OCI-LY7 (cell line): ENCODE measurements around the gene RASAL2. TPM values are rescaled to one million over a fixed set of nuclear protein-coding genes. Genes with fewer than 3 reads are reported as not detected.

ENCODE experiments used
- BruUV-seq: library from RNA; stranded (reverse); fragments of 400-500 nt; replicated peaks from 2 replicates; lab custom pipeline; 2021; lab: Mats Ljungman, UMichigan
- CTCF ChIA-PET: fragments of 300-600 bp; sonication (Branson Sonifier 250); formaldehyde crosslinking; loops from one replicate; lab custom pipeline; 2022; ENCODE audit warnings: antibody characterized with exemption; ENCODE audit not compliant: unreplicated experiment; lab: Charles Lee
- POLR2A ChIA-PET: fragments of 300-600 bp; sonication (Branson Sonifier 250); formaldehyde crosslinking; loops from one replicate; lab custom pipeline; 2022; ENCODE audit warnings: antibody characterized with exemption; lab: Charles Lee
- DNase-seq: peaks from one replicate; pipeline ENCODE4 v3.0.0-alpha.2; 2015; ENCODE audit warnings: low spot score
- H2AFZ ChIP-seq: fragments of 200-600 bp; sonication (generic), shearing (Covaris generic); 2 replicates; pipeline ENCODE4 v1.6.1; 2014; ENCODE audit warnings: mild to moderate bottlenecking, antibody characterized with exemption, low read length, moderate library complexity
- H3K27ac ChIP-seq: fragments of 200-600 bp; sonication (generic); 2 replicates; pipeline ENCODE4 v1.5.1; 2014; ENCODE audit warnings: mixed run types, low read depth, mild to moderate bottlenecking, moderate library complexity, low read length, inconsistent platforms; ENCODE audit not compliant: poor library complexity, severe bottlenecking
- H3K36me3 ChIP-seq: fragments of 200-600 bp; sonication (generic); 2 replicates; pipeline ENCODE4 v1.6.1; 2014; ENCODE audit warnings: mild to moderate bottlenecking, antibody characterized with exemption, low read length, moderate library complexity, mixed read lengths; ENCODE audit not compliant: insufficient read depth
- H3K4me1 ChIP-seq: fragments of 200-600 bp; sonication (generic); 2 replicates; pipeline ENCODE4 v1.5.1; 2014; ENCODE audit warnings: mild to moderate bottlenecking, low read length; ENCODE audit not compliant: insufficient read depth, poor library complexity, severe bottlenecking
- H3K4me2 ChIP-seq: fragments of 200-600 bp; sonication (generic); 2 replicates; pipeline ENCODE4 v1.6.1; 2014; ENCODE audit warnings: mild to moderate bottlenecking, low read length
- H3K4me3 ChIP-seq: fragments of 200-600 bp; sonication (generic); 2 replicates; pipeline ENCODE4 v1.5.1; 2014; ENCODE audit warnings: mild to moderate bottlenecking, low read depth, low read length; ENCODE audit not compliant: poor library complexity, severe bottlenecking
- H3K79me2 ChIP-seq: fragments of 200-600 bp; sonication (generic); 2 replicates; pipeline ENCODE4 v1.6.1; 2016; ENCODE audit warnings: low read depth, mild to moderate bottlenecking, low read length, moderate library complexity, mixed read lengths; ENCODE audit not compliant: insufficient read depth
- H3K9me2 ChIP-seq: fragments of 200-600 bp; sonication (generic); 2 replicates; pipeline ENCODE4 v1.6.1; 2016; ENCODE audit warnings: mild to moderate bottlenecking, low read length, mixed read lengths; ENCODE audit not compliant: insufficient read depth
- H3K9me3 ChIP-seq: fragments of 200-600 bp; sonication (generic); 2 replicates; pipeline ENCODE4 v1.6.1; 2014; ENCODE audit warnings: mild to moderate bottlenecking, mixed run types, low read length, mixed read lengths
- H4K20me1 ChIP-seq: fragments of 200-600 bp; sonication (generic); 2 replicates; pipeline ENCODE4 v1.6.1; 2014; ENCODE audit warnings: mild to moderate bottlenecking, antibody characterized with exemption, low read length, moderate library complexity, mixed read lengths; ENCODE audit not compliant: insufficient read depth
- EZH2phosphoT487 ChIP-seq: fragments of 200-600 bp; sonication (generic); IDR thresholded peaks from 2 replicates; pipeline ENCODE4 v1.6.1; 2018; ENCODE audit warnings: low read depth, borderline replicate concordance, mild to moderate bottlenecking, mixed run types, antibody characterized with exemption, low read length, moderate library complexity, mixed read lengths
- intact Hi-C: fragments of 100-400 bp; cut with micrococcal nuclease; formaldehyde crosslinking; loops from one replicate; pipeline ENCODE4 v1.10.0; 2022; ENCODE audit not compliant: unreplicated experiment
- total RNA-seq, 2 experiments: library from RNA; depleted of rRNA in 1 of 2; stranded (reverse); fragments of >200 nt in 1 of 2; shearing (Covaris generic) in 1 of 2; gene quantifications; 2 replicates each; pipeline ENCODE4 v1.2.3, GENCODE V29; 2014 to 2022
- TF ChIP-seq, protein P1 (sequence below): fragments of 200-600 bp; sonication (generic); conservative IDR thresholded peaks from 2 replicates; pipeline ENCODE4 v1.5.1; 2014; ENCODE audit warnings: mild to moderate bottlenecking, antibody characterized with exemption, low read length, moderate library complexity, mixed read lengths

The RASAL2 gene
- total RNA-seq, 2 experiments from 2014 or later, result 0.09 to 0.27 TPM

DNA sequence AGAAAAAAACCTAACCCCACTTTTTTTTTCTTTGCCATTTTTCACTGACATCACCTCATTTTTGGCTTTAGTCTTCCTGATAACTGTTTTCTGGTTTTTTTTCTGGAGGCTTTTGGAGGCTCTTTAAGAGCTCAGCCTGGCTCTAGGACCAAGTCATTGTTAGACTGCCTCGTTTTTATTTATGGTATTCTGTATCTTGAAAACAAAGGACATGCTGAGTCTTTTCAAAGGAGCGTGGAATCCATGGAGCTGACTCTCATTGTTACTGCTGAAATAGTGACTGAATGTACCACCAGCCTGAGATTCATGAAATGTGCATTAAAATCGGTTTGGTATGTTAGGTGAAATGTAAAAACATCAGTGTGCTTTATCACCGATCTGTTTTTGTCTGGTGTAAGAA, 28.0 kb downstream of the RASAL2 start:
- BruUV-seq, result no TSS peak

DNA sequence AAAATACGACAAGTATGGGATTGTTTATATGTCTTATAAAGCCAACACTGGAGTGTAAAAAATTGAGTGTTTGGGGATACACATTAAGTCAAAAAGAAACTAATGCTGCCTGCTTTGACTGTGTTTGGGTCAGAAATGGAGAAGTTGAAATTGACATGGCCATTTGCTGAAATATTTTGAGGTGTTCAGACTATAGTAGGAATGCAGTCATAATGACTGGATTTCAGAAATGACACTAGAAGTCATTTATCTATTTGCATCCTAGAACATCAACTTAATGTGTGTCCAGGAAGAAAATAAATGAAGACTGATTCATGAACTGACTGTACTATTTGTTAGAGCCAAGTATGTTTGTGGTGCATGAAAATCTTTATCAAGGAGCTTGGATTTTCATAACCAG, 28.4 kb downstream of the RASAL2 start:
- Histone ChIP-seq H3K36me3 (no peaks in the 10 kb centered on the region), H4K20me1 (no peaks in the 10 kb centered on the region), H3K9me3 (no peaks in the 10 kb centered on the region), H3K4me3 (no peak overlapping the region), H3K79me2 (no peaks in the 10 kb centered on the region), H2AFZ (no peak overlapping the region), H3K27ac (no peak overlapping the region), H3K4me2 (no peak overlapping the region), H3K4me1 (no peaks in the 10 kb centered on the region), H3K9me2 (no peaks in the 10 kb centered on the region)
- DNase-seq, result no peak
- BruUV-seq, result no TSS peak
- CTCF ChIA-PET, result no interaction called here
- TF ChIP-seq, protein P1, sequence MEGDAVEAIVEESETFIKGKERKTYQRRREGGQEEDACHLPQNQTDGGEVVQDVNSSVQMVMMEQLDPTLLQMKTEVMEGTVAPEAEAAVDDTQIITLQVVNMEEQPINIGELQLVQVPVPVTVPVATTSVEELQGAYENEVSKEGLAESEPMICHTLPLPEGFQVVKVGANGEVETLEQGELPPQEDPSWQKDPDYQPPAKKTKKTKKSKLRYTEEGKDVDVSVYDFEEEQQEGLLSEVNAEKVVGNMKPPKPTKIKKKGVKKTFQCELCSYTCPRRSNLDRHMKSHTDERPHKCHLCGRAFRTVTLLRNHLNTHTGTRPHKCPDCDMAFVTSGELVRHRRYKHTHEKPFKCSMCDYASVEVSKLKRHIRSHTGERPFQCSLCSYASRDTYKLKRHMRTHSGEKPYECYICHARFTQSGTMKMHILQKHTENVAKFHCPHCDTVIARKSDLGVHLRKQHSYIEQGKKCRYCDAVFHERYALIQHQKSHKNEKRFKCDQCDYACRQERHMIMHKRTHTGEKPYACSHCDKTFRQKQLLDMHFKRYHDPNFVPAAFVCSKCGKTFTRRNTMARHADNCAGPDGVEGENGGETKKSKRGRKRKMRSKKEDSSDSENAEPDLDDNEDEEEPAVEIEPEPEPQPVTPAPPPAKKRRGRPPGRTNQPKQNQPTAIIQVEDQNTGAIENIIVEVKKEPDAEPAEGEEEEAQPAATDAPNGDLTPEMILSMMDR, result no peak
- POLR2A ChIA-PET, result interaction anchor here (0.6 to 1.2 kb wide), 4 partner anchors 11 to 1318 kb away, joined by 3 read pairs; no protein-coding TSS in a partner anchor
- intact Hi-C loops, result no loop called here

More for the DNA sequence above, 28.0 kb downstream of the RASAL2 start:
- no peaks in the 10 kb centered on the region for H3K36me3 ChIP-seq
- intact Hi-C loops, result no loop called here
- no peak overlapping the region for H3K4me2 ChIP-seq
- H3K9me3 ChIP-seq, result no peaks in the 10 kb centered on the region
- no peak for DNase-seq
- ChIA-PET CTCF (no interaction called here), POLR2A (no interaction called here)
- H3K9me2 ChIP-seq, result no peaks in the 10 kb centered on the region
- no peaks in the 10 kb centered on the region for H4K20me1 ChIP-seq
- no peak overlapping the region for H3K4me3 ChIP-seq
- no peaks in the 10 kb centered on the region for H3K79me2 ChIP-seq
- H3K4me1 ChIP-seq, result no peaks in the 10 kb centered on the region
- H3K27ac ChIP-seq, result no peak overlapping the region
- no peak for TF ChIP-seq EZH2phosphoT487
- TF ChIP-seq, protein P1, result no peak
- H2AFZ ChIP-seq, result no peak overlapping the region

- POLR2A ChIA-PET, result interaction anchor here (0.6 kb wide), 1 partner anchor 185 kb away, joined by 3 read pairs; no protein-coding TSS in a partner anchor
- Histone ChIP-seq H3K9me2 (no peaks in the 10 kb centered on the region), H3K36me3 (no peaks in the 10 kb centered on the region), H3K4me2 (no peak overlapping the region), H3K4me3 (no peak overlapping the region), H4K20me1 (no peaks in the 10 kb centered on the region), H3K79me2 (no peaks in the 10 kb centered on the region), H3K27ac (no peak overlapping the region), H2AFZ (no peak overlapping the region), H3K4me1 (no peaks in the 10 kb centered on the region), H3K9me3 (no peaks in the 10 kb centered on the region)
- DNase-seq, result no peak
- TF ChIP-seq, protein P1, result no peak
- no peak for TF ChIP-seq EZH2phosphoT487
- BruUV-seq, result no TSS peak
- CTCF ChIA-PET, result no interaction called here
- intact Hi-C loops, result no loop called here
Measured at GRCh38 chr1:178124115-178124514, 30.2 kb downstream of the RASAL2 start.
